ENCODE measurements around the gene OVCH2.
"Not testable (repeated sequence)": the region's sequence is repeated elsewhere in the genome, so short reads cannot be mapped to it uniquely, and the experiment has no call there.

OVCH2 gene, protein sequence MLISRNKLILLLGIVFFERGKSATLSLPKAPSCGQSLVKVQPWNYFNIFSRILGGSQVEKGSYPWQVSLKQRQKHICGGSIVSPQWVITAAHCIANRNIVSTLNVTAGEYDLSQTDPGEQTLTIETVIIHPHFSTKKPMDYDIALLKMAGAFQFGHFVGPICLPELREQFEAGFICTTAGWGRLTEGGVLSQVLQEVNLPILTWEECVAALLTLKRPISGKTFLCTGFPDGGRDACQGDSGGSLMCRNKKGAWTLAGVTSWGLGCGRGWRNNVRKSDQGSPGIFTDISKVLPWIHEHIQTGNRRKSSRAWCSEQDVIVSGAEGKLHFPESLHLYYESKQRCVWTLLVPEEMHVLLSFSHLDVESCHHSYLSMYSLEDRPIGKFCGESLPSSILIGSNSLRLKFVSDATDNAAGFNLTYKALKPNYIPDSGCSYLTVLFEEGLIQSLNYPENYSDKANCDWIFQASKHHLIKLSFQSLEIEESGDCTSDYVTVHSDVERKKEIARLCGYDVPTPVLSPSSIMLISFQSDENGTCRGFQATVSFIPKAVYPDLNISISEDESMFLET

DNA sequence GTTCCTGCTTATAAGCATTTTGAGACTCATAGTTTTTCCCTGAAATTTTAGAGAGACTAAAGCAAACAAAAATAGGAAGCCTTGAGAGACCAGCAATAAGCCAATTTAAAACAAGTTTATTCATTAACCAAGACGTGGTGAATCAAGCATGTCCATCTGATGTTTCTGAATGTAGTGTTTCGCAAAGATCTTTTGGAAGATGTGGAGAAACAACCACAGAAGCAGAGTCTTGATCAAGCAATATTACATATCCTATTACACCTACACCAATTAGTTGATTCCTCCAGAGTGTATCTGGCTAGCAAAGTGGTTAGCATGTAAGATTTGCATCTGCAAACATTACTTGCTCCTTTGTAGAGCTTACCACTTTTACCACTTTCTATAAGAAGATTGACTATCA, at the start of gene OVCH2:
Gene OVCH2, minus strand, starts transcription at position 101 of the 400 bp plus-strand sequence. Its CDS starts 83 bp downstream, at position 18.
- DNase-seq (no peak), ATAC-seq (replicated peaks) (no peak)
- H3K4me1 Mint-ChIP-seq: no peaks in the 10 kb centered on the region
- peaks cover 17 to 47% of the 10 kb centered on the region in 2 donors for H3K27me3 Mint-ChIP-seq
- H3K27ac Mint-ChIP-seq: no peak within 1 kb of the TSS
- H3K9me3 Mint-ChIP-seq: peaks cover 0 to 2% of the 10 kb centered on the region in 2 donors
- no peaks in the 10 kb centered on the region for H3K36me3 Mint-ChIP-seq
- no peak within 1 kb of the TSS for H3K4me3 Mint-ChIP-seq

DNA sequence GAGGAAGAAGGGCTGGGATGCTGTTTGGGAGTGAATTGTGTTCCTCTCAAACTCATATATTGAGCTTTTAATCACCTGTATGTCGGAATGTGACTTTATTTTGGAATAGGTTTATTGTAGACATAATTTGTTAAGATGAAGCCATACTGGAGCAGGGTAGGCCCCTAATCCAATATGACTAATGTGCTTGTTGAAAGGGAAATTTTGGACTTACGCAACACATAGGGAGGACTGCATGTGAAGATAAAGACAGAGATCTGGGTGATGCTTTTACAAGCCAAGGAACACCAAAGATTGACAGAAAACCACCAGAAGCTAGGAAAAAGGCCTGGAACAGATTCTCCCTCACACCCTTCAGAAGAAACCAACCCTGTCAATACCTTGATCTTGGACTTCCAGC, 43.2 kb upstream of the OVCH2 start:
- Mint-ChIP-seq H3K4me3 (no peak overlapping the region), H3K27ac (no peak overlapping the region), H3K36me3 (no peaks in the 10 kb centered on the region), H3K9me3 (peaks cover 0 to 2% of the 10 kb centered on the region in 2 donors), H3K27me3 (peaks cover 0 to 5% of the 10 kb centered on the region in 2 donors), H3K4me1 (no peaks in the 10 kb centered on the region)
- ATAC-seq (replicated peaks) (no peak), DNase-seq (no peak)

DNA sequence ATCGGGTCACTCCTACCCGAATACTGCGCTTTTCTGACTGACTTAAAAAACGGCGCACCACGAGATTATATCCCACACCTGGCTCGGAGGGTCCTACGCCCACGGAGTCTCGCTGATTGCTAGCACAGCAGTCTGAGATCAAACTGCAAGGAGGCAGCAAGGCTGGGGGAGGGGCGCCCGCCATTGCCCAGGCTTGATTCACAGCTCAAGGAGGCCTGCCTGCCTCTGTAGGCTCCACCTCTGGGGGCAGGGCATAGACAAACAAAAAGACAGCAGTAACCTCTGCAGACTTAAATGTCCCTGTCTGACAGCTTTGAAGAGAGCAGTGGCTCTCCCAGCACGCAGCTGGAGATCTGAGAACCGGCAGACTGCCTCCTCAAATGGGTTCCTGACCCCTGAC, 28.5 kb upstream of the OVCH2 start:
- not testable (repeated sequence) for H3K36me3 Mint-ChIP-seq; DNase-seq; H3K4me1 Mint-ChIP-seq; H3K9me3 Mint-ChIP-seq; H3K27ac Mint-ChIP-seq; ATAC-seq (replicated peaks); H3K4me3 Mint-ChIP-seq
- peaks cover 4 to 26% of the 10 kb centered on the region in 2 donors for H3K27me3 Mint-ChIP-seq

DNA sequence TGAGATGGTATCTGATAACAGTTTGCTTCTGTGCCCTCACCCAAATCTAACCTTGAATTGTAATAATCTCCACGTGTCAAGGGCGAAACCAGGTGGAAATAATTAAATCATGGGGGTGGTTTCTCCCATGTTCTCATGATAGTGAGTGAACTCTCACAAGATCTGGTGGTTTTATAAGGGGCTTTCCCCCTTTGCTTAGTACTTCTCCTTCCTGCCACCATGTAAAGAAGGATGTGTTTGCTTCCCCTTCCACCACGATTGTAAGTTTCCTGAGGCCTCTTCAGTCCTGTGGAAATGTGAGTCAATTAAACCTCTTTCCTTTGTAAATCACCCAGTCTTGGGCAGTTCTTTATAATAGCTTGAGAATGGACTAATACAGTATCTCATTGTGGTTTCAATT, 8.5 kb upstream of the OVCH2 start:
- Mint-ChIP-seq H3K27ac (no peak overlapping the region), H3K36me3 (no peaks in the 10 kb centered on the region)
- peak in 1 of 2 donors; percentile 34 for ATAC-seq (replicated peaks)

DNA sequence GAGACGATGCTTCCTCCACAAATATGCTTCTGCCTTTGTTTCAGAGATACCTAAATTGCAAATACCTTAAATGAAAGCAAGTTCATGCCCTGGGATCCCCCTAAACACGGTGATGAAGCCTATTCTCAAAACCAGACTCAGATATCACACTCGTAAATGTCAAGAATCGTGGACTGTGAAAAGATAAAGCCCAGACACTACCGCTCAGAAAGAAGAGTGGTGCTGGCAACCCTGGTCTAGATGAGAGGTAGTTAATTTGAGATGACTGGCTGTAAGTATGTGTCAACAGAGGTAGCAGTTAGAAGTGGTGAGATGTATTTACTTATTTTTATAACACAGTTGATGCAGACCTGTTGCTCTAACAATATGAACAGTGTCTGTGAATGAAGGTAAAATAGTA, 2.5 kb downstream of the OVCH2 start:
- no peak overlapping the region for H3K27ac Mint-ChIP-seq
- H3K36me3 Mint-ChIP-seq: no peaks in the 10 kb centered on the region
- no peak overlapping the region for H3K4me3 Mint-ChIP-seq
- H3K27me3 Mint-ChIP-seq: peaks cover 17 to 34% of the 10 kb centered on the region in 2 donors
- H3K9me3 Mint-ChIP-seq: no peaks in the 10 kb centered on the region
- no peak for DNase-seq
- no peak for ATAC-seq (replicated peaks)
- H3K4me1 Mint-ChIP-seq: no peaks in the 10 kb centered on the region

More for the DNA sequence above, 8.5 kb upstream of the OVCH2 start:
- Mint-ChIP-seq H3K9me3 (peaks cover 7 to 14% of the 10 kb centered on the region in 2 donors), H3K27me3 (peaks cover 18 to 33% of the 10 kb centered on the region in 2 donors), H3K4me1 (peaks cover 2 to 8% of the 10 kb centered on the region in 2 donors), H3K4me3 (no peak overlapping the region)
- no peak for DNase-seq

DNA sequence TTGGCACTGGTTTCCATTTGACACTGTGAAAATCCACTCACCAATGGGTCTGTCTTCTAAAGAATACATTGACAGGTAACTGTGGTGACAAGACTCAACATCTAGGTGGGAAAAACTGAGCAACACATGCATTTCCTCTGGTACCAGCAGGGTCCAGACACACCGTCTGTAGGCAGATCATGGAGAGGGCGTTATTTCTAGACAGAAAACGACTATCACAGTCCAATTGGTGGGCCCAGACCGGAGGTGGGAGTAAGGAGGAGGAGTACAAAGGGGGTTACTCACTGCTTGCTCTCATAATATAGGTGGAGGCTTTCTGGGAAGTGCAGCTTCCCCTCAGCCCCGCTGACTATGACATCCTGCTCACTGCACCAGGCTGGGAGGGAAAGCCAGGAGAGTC, 9.9 kb downstream of the OVCH2 start:
- no peak for ATAC-seq (replicated peaks)
- Mint-ChIP-seq H3K27me3 (peaks cover 37 to 45% of the 10 kb centered on the region in 2 donors), H3K27ac (no peak overlapping the region), H3K9me3 (no peaks in the 10 kb centered on the region), H3K4me3 (no peak overlapping the region), H3K36me3 (no peaks in the 10 kb centered on the region), H3K4me1 (peaks cover 2 to 3% of the 10 kb centered on the region in 2 donors)
- DNase-seq: no peak

DNA sequence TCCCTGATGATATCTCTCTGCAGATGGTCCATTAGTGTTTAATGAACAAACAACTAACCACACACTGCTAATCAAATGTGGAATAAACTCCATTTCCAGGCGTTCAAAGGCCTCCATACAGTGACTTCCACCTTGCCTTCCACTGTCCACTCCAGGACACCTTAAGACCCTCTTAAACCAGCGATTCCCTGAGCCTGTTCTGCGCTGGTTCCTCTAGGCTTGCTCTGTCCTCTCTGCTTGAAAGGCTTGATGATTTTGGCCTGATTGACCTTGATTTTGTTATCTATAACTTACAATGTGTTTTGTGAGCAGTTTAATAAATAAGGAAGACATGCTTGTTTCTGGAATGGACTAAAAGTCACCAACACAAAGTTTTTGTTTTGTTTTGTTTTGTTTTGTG, 12.0 kb downstream of the OVCH2 start:
- Mint-ChIP-seq H3K36me3 (no peaks in the 10 kb centered on the region), H3K27ac (no peak overlapping the region), H3K9me3 (no peaks in the 10 kb centered on the region), H3K4me3 (no peak overlapping the region), H3K4me1 (peaks cover 3 to 5% of the 10 kb centered on the region in 2 donors), H3K27me3 (peaks cover 35 to 43% of the 10 kb centered on the region in 2 donors)
- DNase-seq: no peak
- no peak for ATAC-seq (replicated peaks)

DNA sequence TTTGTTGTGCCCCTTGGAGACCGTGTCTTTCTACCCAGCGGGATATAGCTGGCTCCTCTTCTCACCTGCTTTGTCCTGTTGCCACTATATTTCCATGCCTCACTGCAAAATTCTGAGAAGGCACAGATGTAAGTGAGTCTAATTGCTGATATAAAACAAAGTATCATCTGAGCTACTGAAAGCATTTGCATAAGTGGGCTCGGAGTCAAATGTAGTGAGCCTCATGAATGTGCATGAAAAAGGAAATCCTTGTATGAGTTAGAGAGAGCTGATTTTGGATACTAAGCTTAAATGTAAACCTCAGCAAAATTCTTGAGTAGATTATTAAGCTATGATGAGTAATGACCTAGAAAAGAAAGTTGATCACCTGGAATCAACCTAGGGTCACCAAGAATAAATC, 13.9 kb downstream of the OVCH2 start:
- DNase-seq: no peak
- H3K27me3 Mint-ChIP-seq: peaks cover 38 to 50% of the 10 kb centered on the region in 2 donors
- H3K27ac Mint-ChIP-seq: no peak overlapping the region
- peaks cover 3 to 10% of the 10 kb centered on the region in 2 donors for H3K4me1 Mint-ChIP-seq
- no peaks in the 10 kb centered on the region for H3K9me3 Mint-ChIP-seq
- H3K4me3 Mint-ChIP-seq: no peak overlapping the region
- ATAC-seq (replicated peaks): no peak
- no peaks in the 10 kb centered on the region for H3K36me3 Mint-ChIP-seq

DNA sequence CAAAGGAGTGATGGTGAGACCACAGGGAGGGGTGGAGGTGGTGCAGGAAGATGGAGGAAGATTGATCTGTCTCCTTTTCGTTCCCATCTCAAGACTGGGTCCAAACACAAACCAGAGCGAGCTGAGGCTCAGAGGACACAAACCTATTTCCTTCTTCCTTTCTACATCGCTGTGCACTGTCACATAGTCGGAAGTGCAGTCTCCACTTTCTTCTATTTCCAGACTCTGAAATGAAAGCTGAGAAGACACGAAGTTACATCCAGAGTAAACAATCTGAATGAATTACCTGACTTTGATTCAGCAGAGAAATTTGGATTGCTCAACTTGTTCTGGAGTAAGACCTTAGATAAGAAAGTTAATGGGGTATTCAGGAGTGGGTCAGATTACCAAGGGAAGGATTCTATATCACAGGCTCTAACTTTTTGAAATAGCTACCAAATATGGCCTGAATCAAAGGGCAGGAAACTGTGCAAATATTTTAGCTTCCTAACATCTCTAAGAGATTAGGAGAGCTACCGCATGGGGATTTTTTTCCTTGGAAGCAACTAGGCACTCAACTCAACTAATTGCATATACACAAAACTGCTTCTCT, 14.4 kb downstream of the OVCH2 start:
- DNase-seq (no peak), ATAC-seq (replicated peaks) (no peak)
- Mint-ChIP-seq H3K36me3 (no peaks in the 10 kb centered on the region), H3K4me3 (no peak overlapping the region), H3K9me3 (no peaks in the 10 kb centered on the region), H3K4me1 (peaks cover 3 to 10% of the 10 kb centered on the region in 2 donors), H3K27me3 (peaks cover 38 to 50% of the 10 kb centered on the region in 2 donors), H3K27ac (no peak overlapping the region)

DNA sequence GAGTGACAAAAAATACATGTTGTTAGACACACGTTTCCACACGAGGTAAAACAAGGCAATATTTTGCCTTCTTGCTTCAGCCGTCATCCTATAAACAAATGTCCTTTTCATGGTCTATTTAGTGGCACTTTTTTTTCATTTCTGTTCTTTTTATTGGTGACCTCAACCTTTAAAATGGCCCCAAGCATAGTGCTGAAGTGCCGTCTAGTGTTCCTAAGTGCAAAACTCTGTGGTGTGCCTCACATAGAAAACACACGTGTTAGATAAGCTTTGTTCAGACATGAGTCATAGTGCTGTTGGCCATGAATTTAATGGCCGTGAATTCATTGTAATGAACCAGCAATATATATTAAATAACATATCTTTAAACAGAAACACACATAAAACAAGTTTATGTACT, 15.6 kb downstream of the OVCH2 start:
- Mint-ChIP-seq H3K4me3 (no peak overlapping the region), H3K36me3 (no peaks in the 10 kb centered on the region), H3K27ac (no peak overlapping the region), H3K4me1 (peaks cover 3 to 10% of the 10 kb centered on the region in 2 donors), H3K27me3 (peaks cover 38 to 50% of the 10 kb centered on the region in 2 donors), H3K9me3 (no peaks in the 10 kb centered on the region)
- no peak for DNase-seq
- no peak for ATAC-seq (replicated peaks)

DNA sequence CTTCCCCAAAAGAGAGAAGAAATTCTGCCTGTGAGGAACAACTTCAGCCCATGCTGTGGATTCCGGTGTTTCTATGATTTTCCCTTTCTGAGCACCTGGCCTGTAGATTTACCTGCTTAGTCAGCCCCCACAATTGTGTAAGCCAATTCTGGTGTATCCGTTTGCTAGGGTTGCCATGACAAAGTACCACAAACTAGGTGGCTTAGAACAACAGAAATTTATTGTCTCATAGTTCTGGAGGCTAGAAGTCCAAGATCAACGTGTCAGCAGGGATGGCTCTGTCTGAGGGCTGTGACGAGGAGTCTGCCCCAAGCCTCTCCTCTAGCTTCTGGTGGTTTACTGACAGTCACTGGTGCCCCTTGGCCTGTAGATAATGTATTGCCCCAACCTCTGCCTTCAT, 17.0 kb downstream of the OVCH2 start:
- Mint-ChIP-seq H3K9me3 (no peaks in the 10 kb centered on the region), H3K4me3 (no peak overlapping the region), H3K36me3 (no peaks in the 10 kb centered on the region), H3K27ac (no peak overlapping the region), H3K4me1 (peaks cover 3 to 10% of the 10 kb centered on the region in 2 donors), H3K27me3 (peaks cover 38 to 47% of the 10 kb centered on the region in 2 donors)
- no peak for DNase-seq
- ATAC-seq (replicated peaks): no peak

DNA sequence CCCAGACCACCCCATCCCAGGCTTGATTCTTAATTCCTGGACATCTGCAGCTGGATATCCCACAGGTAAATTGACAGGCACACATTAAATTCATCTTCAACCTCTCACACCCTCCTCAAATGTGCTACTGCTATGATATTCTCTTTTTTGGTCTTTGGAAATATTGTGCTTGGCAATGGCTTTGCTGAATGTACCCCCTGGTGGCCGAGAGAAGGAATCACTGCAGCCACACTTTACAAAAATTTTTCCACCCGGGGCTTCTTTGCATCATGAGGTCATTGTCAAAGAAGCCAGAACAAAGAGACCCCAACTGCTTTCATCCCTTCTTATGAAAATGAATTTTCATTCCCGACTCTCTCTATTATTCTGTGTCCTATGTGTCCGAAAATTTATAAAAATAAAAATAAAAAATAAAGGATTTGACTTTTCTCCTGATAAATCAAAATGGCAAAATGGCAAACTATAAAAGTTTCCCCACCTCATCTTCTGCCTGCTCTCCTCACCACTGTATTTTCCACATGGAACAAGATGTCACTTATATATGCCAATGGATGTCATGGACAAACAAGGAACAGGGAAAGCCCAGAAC, 17.9 kb downstream of the OVCH2 start:
- no peak for DNase-seq

DNA sequence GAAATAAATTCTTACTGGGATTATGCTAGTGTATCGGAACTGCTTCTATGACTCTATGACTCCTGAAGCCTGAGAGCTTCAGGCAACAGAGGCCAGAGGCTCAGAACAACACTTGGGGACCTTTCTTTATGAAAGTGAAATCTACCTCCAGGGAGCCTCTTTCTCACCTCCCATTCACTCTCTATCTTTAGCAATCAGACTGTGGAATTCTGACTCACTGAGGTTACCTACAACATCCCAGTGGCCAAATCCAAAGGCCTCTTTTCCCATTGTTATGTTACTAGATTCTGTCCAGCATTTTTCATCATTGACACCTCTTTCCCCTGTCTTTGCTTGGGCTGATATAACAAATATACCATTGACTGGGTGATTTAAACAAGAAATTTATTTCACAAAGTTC, 18.9 kb downstream of the OVCH2 start:
- Mint-ChIP-seq H3K4me1 (peaks cover 3 to 10% of the 10 kb centered on the region in 2 donors), H3K36me3 (no peaks in the 10 kb centered on the region), H3K4me3 (no peak overlapping the region), H3K27ac (no peak overlapping the region), H3K9me3 (no peaks in the 10 kb centered on the region), H3K27me3 (peaks cover 23 to 29% of the 10 kb centered on the region in 2 donors)
- DNase-seq: no peak
- ATAC-seq (replicated peaks): no peak

More for the DNA sequence above, 17.9 kb downstream of the OVCH2 start:
- Mint-ChIP-seq H3K27me3 (peaks cover 29 to 38% of the 10 kb centered on the region in 2 donors), H3K36me3 (no peaks in the 10 kb centered on the region), H3K27ac (no peak overlapping the region), H3K9me3 (no peaks in the 10 kb centered on the region), H3K4me1 (peaks cover 3 to 10% of the 10 kb centered on the region in 2 donors), H3K4me3 (no peak overlapping the region)
- ATAC-seq (replicated peaks): peak; percentile 44 to 51

DNA sequence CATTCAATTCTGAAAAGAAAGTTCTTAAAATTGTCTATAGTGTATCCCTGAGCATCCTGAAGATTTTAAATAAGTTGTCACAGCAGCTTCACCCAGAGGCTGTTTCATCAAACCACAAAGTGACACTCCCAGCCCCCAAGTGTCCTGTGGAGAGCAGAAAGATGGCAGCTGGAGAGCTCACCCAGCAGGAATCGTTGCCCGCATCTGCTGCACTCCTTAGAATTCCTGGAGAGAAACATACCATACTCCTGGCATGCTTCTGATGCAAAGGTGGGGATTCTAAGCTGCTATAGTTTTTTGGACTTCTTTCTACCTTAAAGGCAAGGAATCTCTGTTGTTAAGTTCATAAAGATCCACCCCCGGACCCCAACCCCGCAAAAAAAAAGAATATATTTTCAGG, 19.5 kb downstream of the OVCH2 start:
- no peak overlapping the region for H3K27ac Mint-ChIP-seq
- no peaks in the 10 kb centered on the region for H3K9me3 Mint-ChIP-seq
- H3K27me3 Mint-ChIP-seq: peaks cover 19 to 22% of the 10 kb centered on the region in 2 donors
- H3K36me3 Mint-ChIP-seq: no peaks in the 10 kb centered on the region
- no peak for ATAC-seq (replicated peaks)
- peaks cover 3 to 10% of the 10 kb centered on the region in 2 donors for H3K4me1 Mint-ChIP-seq
- no peak overlapping the region for H3K4me3 Mint-ChIP-seq
- DNase-seq: no peak
